ENCODE data around the gene RPS19BP1. TPM values are rescaled to one million over a fixed set of nuclear protein-coding genes. Genes with fewer than 3 reads are reported as not detected.

Gene RPS19BP1
- total RNA-seq, 1 donor from 2014 or later = 72.6 TPM

- TF ChIP-seq CTCF (conservative IDR thresholded peaks at IDR 0.05) = no peak
- no peaks in the 10 kb centered on the region for H3K9me3 Mint-ChIP-seq
- peaks cover 4% of the 10 kb centered on the region for H3K36me3 Mint-ChIP-seq (ENCODE audit: low read depth)
- DNase-seq (ENCODE audit: low read depth, low spot score) = no peak
- no peak overlapping the region for H3K4me3 Mint-ChIP-seq
- H3K4me1 Mint-ChIP-seq = peaks cover 6% of the 10 kb centered on the region
- H3K27ac Mint-ChIP-seq (ENCODE audit: unreplicated experiment) = no peak overlapping the region
- H3K27me3 Mint-ChIP-seq (ENCODE audit: low read depth) = no peaks in the 10 kb centered on the region
Measured at GRCh38 chr22:39486951-39487825, 45.4 kb downstream of the RPS19BP1 start.

GRCh38 chr22:39482768-39483167 lies 49.8 kb downstream of the RPS19BP1 start:
- H3K27ac Mint-ChIP-seq (ENCODE audit: unreplicated experiment) = no peak overlapping the region
- no peaks in the 10 kb centered on the region for H3K4me1 Mint-ChIP-seq
- TF ChIP-seq CTCF (conservative IDR thresholded peaks at IDR 0.05) = no peak
- no peaks in the 10 kb centered on the region for H3K27me3 Mint-ChIP-seq (ENCODE audit: low read depth)
- DNase-seq (ENCODE audit: low read depth, low spot score) = no peak
- no peak overlapping the region for H3K4me3 Mint-ChIP-seq
- no peaks in the 10 kb centered on the region for H3K36me3 Mint-ChIP-seq (ENCODE audit: low read depth)
- H3K9me3 Mint-ChIP-seq = no peaks in the 10 kb centered on the region

GRCh38 chr22:39481595-39481994 lies 51.0 kb downstream of the RPS19BP1 start:
- no peak for DNase-seq (ENCODE audit: low read depth, low spot score)
- Mint-ChIP-seq H3K27me3 (ENCODE audit: low read depth) (no peaks in the 10 kb centered on the region), H3K4me3 (no peak overlapping the region), H3K36me3 (ENCODE audit: low read depth) (no peaks in the 10 kb centered on the region), H3K4me1 (peaks cover under 1% of the 10 kb centered on the region), H3K27ac (ENCODE audit: unreplicated experiment) (no peak overlapping the region), H3K9me3 (no peaks in the 10 kb centered on the region)
- no peak for TF ChIP-seq CTCF (conservative IDR thresholded peaks at IDR 0.05)

GRCh38 chr22:39481054-39481453 lies 51.5 kb downstream of the RPS19BP1 start:
- Mint-ChIP-seq H3K9me3 (no peaks in the 10 kb centered on the region), H3K27me3 (ENCODE audit: low read depth) (no peaks in the 10 kb centered on the region), H3K27ac (ENCODE audit: unreplicated experiment) (peak overlapping the region; percentile 92), H3K4me1 (peaks cover 5% of the 10 kb centered on the region), H3K4me3 (no peak overlapping the region), H3K36me3 (ENCODE audit: low read depth) (no peaks in the 10 kb centered on the region)
- TF ChIP-seq CTCF (conservative IDR thresholded peaks at IDR 0.05) = no peak
- DNase-seq (ENCODE audit: low read depth, low spot score) = no peak

- no peaks in the 10 kb centered on the region for H3K27me3 Mint-ChIP-seq (ENCODE audit: low read depth)
- DNase-seq (ENCODE audit: low read depth, low spot score) = no peak
- peaks cover 10% of the 10 kb centered on the region for H3K4me1 Mint-ChIP-seq
- H3K36me3 Mint-ChIP-seq (ENCODE audit: low read depth) = no peaks in the 10 kb centered on the region
- TF ChIP-seq CTCF (conservative IDR thresholded peaks at IDR 0.05) = no peak
- H3K27ac Mint-ChIP-seq (ENCODE audit: unreplicated experiment) = no peak overlapping the region
- H3K9me3 Mint-ChIP-seq = no peaks in the 10 kb centered on the region
- H3K4me3 Mint-ChIP-seq = no peak overlapping the region
Measured at GRCh38 chr22:39480557-39480956, 52.0 kb downstream of the RPS19BP1 start.

Data from neural crest cell (in vitro differentiated cells).